Measurements from ENCODE around the gene PHACTR1.
A peak's percentile ranks its signal among the peaks of the same experiment; 100 is the strongest.
"Not testable (repeated sequence)": the region's sequence is repeated elsewhere in the genome, so short reads cannot be mapped to it uniquely, and the experiment has no call there.

PHACTR1 gene

DNA sequence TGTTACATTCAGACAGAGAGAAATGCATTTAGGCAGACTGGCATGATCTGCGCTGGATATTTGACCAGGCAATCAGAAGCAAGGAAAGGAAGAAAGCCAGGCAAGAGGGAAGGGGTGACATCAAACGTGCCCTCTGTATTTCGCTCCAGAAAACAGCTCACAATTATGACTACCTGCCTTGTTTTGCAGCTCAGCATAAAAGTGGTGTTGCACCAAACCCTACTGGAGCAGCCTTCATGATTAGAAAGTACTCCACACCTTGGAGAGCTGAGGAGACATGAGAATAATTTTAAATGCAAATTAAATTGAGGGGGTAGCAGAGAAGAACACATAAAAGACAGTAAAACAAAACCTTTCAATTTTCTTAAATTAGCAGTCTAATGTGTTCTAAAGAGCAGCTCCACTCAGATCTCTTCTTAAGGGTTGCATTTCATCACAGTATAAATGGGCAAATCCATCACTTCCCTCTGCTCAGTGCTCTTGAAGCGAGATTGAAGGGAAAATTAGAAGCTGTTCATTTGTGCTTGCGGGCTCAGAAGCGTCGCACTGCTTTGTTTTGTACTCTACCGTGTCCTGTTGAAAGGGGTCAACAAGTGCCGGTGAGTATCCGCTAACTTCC lies at the start of gene PHACTR1:
PHACTR1 (plus strand) TSS at position 470 of the 619 bp plus-strand sequence.
- DNase-seq (ENCODE audit: low spot score) = no peak

DNA sequence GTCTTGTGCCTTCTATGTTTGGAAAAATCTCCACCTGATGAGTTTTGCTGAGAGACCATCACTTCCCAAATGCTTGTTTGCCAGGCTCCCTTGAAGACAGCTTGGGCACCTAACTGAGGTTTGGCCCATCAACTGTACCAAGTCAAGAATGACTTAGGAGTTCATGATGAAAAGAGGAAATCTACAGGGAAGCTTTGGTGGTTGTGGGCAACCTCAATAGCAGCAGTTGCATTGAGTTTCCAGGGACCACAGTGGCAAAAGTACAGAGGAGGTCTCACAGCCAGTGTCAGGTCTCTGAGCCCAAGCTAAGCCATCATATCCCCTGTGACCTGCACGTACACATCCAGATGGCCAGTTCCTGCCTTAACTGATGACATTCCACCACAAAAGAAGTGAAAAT lies 49.7 kb upstream of the PHACTR1 start:
- no peak for DNase-seq (ENCODE audit: low spot score)

DNA sequence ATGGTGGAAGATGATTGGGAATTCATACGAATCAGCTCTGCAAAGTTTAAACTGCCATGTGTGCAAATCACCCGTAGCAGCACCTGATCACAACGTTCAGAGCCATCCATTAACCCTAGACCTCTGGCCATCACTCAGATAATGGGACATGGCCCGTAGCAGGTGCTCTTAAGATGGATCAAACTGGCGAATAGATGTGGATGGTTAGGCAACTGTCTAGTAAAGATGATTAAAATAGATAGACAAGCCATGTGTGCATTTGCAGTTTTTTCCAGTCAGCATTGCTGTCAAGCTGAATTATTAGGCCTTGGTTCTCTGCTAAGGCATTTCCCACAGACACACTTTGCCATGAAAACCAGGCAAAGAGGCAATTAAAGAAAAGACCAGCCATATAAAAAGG lies 40.6 kb upstream of the PHACTR1 start:
- no peak for DNase-seq (ENCODE audit: low spot score)

DNA sequence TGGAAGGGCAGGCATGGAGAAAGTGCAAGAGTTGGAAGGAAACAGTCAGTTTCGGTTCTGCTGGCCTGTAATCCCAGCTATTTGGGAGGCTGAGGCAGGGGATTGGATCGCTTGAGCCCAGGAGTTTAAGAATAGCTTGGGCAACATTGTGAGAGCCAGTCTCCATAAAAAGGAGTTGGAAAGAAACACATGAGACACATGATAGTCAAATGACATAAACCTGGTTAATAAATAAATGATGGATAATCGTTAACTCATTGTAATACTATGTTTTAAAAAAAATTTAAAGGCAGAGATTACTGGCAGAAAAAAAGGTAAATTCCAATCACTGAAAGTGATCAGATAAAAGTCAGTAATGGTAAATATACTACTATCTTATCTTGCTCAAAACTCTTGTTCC lies 37.2 kb upstream of the PHACTR1 start:
- no peak for DNase-seq (ENCODE audit: low spot score)

DNA sequence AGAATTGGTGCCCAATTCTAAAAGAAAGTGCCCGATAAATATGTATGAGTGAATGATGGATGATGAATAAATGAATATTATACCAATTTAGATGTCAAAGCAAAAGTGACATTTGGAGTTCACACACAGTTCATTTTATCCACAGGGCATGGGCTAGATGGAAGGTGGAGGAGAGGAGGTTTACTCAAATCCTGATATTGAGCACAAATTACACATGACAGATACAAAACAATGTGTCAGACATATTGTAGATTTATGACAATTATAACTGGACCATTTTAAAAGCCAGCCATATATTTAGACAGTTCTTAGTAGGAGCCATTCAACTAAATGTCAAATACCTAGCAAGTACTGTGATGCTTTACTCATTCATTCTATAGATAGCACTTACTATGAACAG lies 23.4 kb upstream of the PHACTR1 start:
- no peak for DNase-seq (ENCODE audit: low spot score)

DNA sequence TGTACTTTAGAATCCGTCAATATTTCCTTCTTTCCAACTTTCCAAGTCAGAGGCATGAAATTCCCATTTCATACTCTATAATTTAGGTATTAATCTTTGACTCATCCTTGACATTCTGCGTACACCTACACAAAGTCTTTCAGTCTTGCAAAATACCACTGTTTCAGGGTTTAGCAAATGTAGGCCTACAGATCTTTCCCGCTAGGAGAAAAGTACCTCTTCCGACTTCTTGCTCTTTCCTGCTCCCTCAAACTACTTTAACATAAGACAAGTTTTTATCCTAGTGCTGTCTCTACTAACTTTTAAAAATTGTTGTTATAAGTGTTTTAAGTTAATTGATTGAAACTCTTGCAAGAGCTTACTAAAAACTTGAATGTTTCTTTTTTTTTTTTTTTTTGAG lies 18.3 kb upstream of the PHACTR1 start:
- no peak for DNase-seq (ENCODE audit: low spot score)

DNA sequence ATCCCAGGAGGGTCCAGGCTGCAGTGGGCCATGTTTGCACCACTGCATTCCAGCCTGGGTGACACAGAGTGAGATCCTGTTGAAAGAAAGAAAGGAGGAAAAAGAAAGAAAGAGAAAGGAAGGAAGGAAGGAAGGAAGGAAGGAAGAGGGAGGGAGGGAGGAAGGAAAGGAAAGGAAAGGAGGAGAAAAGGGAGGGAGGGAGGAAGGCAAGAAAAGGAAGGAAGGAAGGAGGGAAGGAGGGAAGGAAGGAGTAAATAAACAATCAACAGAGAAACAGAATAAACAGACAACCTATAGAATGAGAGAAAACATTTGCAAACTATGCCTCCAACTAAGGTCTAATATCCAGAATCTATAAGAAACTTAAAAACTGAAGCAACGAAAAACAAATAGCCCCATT lies 11.6 kb upstream of the PHACTR1 start:
- DNase-seq (ENCODE audit: low spot score) = no peak

DNA sequence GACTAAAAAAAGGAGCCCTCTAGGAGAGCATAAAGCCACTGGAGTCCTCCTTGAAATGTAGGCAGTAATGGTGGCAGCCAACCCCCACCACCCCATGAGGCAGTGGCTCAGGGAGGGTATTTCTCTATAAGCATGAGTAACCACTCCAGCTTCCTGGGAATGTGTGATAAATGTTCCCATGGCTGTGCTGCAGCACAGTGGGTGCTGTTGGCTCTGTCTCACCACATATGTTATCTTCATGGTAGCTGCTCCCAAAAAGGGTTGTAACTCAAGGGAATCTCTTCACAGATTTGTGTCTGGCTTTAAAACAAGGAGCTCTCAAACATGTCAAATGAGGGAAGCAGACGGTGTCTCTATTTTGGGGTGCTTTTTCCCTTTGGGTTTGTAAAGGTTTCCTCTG lies 7.5 kb upstream of the PHACTR1 start:
- no peak for DNase-seq (ENCODE audit: low spot score)

DNA sequence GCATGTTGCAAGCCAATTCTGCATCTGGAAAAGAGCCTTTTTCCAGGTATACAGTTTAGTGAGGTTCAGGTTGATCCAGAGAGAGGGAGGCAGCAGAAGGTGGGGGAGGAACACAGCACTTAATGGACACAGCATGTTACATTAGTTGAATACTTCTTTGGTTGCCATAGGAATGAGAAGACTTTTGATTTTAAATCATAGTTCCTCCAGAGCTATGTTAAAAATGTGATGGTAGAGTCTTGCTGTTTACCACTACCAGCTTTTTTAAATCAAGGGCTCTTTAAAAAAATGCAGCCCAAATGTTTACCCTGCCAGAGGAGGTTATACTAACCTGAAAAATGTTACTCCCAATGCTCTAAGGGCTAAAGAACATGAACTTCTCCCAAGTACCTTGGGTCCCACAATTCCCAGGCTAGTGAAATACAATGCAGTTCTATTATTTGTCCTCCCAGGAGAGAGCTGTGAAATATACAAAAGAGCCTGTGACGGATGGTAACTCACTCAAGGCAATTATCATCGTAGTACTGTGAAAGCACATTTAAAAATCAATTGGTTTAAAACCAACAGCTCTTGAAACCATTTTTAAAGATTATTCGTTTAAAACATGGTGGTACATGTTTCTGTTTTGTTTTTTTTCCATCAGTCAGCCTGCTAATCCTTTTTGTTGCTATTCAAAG lies 6.9 kb upstream of the PHACTR1 start:
- DNase-seq (ENCODE audit: low spot score) = no peak

DNA sequence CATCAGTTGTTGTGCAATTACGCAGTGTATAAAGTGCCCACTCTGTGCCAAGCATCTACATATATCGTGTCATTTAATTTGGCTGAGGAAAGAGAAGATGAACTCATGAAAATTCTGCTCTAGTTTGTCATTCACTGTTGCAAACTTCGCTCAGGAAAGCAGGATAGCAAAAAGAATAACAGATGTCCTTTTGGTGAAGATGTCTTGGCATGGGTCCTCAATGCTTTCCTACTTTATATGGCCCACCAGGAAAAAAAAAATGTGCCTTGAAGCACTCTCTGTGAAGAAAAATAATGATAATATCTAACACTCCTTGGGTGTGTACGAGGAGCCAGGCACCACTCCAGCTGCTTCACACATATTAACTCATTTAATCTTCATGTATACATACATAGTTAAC lies 5.6 kb upstream of the PHACTR1 start:
- no peak for DNase-seq (ENCODE audit: low spot score)

DNA sequence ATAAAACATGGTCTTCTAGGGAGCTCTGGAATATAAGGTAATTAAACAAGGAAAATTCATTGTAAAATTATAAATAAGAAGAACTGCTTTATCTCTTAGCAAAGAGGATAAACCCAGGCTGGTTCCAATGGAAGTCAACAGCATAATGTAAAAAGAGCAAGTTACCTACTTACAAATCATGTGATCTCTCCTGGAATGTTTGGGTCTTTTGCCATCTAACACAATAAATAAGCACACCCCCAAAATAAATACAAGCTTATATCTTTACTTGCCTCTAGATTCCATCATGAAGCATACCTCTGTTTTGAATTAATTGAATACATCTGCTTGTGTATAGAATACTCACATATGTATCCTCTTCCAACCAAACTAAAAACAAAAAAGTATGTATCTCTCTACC lies 2.5 kb upstream of the PHACTR1 start:
- no peak for DNase-seq (ENCODE audit: low spot score)

DNA sequence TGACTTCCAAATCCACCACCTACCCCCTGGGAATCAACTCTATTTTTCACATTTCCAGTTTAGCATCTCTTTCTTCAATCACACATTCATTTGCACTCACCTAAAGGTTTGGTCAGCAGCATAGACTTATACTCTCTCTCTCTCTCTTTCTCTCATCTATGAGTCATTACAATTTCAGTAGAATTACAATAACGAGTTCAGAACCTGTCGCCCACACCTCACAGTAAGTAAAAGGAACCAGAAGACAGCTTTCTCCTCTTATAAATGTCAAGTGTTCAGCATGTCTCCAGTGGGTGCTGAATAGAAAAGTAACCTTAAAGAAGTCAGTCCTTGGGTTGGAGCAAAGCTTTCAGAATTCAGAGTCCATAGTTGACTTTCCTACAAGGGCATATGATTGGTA lies 1.1 kb upstream of the PHACTR1 start:
- no peak for DNase-seq (ENCODE audit: low spot score)

DNA sequence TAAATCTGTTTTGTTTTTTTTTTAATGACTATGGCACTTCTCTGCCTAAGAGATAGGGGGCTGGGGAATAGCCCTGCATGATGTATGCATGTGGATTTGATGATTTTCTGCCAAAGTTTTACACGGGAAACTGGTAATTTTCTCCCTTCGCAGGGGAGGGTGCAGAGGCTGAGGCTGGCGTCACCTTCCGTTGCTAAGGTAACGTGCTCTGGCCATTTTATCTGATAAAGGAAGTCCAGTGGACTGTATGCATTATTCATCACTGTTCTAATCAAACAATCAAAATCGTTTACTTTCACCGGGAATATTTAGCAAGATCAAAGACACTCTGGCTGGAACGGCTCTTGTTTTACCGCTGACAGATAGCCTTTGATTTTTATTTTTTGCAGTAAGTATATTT lies 789 bp downstream of the PHACTR1 start:
- DNase-seq (ENCODE audit: low spot score) = no peak

DNA sequence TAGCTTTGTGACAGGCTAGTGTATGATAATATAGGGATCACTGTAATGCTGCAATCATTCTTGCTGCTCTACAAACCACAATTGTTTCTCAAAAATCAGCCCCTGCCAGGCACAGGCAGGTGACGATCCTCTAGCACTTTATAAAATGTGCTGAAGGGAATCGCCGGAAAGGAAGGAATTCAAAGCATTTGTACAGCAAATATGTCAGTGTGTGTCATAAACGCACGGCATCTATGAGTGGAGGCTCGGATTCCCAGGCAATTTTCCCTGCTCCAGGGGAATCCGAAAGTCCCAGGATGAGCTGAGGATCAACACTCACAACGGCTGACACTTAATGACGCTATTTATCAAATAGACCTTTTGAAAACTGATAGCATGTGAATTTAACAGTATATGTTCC lies 1.4 kb downstream of the PHACTR1 start:
- DNase-seq (ENCODE audit: low spot score) = no peak

DNA sequence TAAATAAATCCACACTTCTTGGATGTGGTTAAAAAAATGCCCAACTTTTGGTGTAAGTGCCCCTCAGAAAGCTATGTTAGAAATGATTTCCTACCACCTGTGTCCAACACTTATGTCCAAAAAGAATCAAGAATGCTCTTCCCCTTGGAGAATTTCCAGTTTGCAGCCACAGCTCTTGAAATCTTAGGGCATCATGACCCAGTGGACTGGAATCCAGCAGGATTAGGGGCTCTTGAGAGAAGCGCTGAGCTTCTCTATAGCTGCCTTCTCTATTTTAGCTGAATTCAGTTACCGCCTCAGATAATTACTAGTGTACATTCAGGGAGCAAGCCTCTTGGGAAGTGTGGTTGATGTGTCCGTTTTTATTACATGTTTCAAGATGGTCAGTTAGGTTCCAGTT lies 2.5 kb downstream of the PHACTR1 start:
- no peak for DNase-seq (ENCODE audit: low spot score)

DNA sequence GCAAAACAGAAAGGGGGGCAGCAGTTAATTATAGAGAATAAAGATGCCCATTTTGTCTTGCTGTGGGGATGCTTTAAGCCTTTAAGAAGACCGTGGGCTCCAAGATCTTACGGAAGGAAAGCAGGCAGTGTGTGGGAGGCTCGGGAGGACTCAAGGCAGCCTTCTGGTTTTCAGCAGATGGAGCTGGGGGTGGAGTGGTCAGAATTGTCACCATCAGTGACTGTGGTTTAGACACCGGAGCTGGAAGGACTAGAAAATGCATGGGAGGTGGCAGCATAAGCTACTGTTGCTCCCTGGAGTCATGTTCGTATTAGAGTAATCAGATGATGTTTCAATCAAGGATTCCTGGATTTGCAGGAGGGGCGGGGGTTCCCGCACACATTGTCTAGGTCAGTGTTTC lies 3.7 kb downstream of the PHACTR1 start:
- DNase-seq (ENCODE audit: low spot score) = no peak

DNA sequence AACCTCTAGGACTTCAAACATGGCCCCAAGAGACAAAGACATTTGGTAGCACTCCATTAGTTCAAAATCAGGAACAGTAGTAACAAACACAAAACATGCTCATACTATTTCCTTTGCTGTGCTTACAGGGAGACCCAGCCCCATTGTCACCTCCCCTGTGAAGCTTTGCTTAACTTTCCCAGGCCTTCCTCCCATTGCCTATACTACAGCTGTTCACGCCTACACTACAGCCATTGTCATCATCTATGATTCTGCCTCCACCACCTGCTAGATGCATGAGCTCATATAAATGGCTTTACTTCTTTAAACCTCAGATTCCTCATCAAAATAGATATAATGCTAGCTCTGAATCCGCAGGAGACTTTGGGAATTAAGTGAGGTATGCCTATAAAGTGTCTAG lies 8.7 kb downstream of the PHACTR1 start:
- DNase-seq (ENCODE audit: low spot score) = no peak

DNA sequence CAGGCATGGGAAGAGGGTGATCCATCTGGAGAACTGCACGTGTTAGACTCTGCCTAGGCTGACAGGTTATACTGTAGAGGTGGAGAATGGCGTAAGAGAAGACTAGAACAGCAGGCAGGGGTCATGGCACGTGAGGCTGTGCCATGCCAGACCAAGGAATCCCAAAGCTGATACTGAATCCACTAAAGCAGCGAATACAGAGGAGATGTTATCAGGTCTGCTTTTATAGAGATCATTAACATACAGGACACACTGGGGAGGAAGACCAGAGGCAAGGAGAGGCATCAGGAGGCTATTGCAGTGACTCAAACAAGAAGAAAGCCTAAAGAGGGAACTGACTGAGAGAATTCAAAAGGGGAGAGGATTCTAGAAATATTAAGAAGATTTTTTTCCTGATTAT lies 12.9 kb downstream of the PHACTR1 start:
- no peak for DNase-seq (ENCODE audit: low spot score)

DNA sequence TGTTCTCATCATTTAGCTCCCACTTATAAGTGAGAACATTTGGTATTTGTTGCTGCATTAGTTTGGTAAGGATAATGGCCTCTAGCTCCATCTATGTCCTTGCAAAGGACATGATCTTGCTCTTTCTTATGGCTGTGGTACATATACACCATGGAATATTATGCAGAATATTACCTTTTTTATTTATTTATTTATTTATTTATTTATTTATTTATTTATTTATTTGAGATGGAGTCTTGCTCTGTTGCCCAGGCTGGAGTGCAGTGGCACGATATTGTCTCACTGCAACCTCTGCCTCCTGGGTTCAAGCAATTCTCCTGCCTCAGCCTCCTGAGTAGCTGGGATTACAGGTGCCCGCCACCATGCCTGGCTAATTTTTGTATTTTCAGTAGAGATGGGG lies 14.2 kb downstream of the PHACTR1 start:
- not testable (repeated sequence) for DNase-seq (ENCODE audit: low spot score)

DNA sequence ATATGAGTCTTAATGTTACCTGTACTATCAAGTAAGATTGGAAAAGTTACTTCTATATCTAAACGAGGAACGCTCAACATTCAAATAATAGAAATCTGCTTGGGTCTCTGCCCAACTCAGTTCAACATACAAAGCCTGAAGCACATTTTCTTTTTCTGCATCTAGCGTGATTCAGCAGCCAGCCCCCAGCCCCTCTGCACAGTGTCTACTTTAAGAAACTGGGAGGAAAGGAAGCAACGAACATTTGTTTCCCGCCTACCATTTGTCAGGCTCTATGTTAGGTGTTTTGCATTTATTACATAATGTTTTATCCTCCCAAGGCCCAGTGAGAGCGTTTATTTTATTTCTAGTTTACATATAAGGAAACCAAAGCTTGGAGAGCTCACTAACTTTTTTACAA lies 17.3 kb downstream of the PHACTR1 start:
- no peak for DNase-seq (ENCODE audit: low spot score)

DNA sequence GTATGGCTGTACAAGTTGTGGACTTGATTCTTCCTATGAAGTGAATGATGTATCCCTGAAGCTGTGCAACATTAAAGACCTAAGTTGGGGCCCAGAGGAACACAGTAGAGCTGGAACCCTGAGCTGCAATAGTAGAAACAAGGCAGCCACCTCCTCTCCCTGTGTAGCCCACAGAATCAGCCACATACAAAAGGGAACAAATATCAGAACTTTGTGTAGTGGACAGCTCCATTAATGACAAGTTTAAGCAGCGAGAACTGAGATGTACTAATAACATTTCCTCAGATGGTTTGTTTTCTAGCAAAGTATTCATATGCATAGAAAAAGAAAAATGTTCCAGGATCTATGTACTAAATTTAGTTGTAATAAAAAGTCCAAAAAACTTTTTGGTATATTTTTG lies 19.2 kb downstream of the PHACTR1 start:
- DNase-seq (ENCODE audit: low spot score) = no peak

DNA sequence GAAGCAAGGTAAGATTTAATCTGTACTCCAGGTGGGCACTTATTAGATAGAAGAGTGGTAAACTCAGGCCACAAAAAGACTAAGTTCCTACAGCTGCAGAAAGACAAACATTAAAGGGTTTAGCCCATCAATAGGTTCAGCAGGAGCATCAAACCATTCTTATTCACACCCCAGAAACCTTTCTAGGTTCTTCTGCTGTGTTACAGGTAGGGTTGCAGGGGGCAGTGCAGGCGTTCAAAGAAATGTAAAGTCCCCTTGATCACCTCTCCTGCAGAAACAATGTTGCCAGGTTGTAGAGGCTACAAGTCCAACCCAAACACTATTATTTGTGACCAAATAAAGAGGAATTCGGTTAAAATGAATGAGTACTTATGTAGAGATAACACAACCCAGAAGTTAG lies 31.8 kb downstream of the PHACTR1 start:
- DNase-seq (ENCODE audit: low spot score) = no peak

DNA sequence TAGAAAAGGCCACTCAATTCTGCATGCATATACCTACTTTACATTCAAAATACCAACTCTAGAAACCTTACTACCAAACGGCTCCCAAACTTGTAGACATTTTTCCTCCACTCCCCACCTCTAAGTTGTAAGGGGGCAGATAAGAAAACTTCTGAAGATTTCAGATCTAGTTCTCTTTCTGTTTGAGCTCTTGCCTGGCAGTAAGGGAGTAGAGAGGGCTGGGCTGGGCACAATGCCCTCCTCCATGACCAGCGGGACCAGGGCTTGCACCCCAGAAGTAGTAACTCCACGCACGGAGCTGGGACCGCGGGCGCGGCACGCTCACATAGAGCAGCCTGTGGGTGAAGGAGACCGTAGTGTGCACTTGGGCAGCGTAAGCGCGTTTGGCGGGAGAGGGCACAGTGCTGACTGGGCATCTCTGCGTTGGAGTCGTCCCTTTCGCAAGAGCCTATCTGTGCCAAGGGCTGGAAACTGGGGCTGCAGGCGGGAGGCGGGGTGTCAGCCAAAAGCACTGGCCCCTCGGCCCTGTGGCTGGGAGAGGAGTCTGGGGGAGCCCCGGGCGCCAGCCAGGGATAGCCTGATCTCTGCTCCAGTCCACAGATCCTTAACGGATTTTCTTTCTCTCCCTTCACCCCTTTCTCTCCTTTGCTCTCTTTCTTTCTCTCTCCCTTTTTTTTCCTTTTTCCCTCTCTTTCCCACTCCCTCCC lies 32.4 kb downstream of the PHACTR1 start:
- DNase-seq (ENCODE audit: low spot score) = peak; percentile 27
